Mucosa of rectum (tissue), 2 donors: ENCODE measurements around the gene PLEKHA7.

ENCODE experiments used
- H3K27ac ChIP-seq, 2 donors: one replicate each; pipeline ENCODE4 v1.7.0; 2013; ENCODE audit warnings: inconsistent platforms in 2 of 2, low read depth in 2 of 2, low read length in 2 of 2
- H3K27me3 ChIP-seq, 2 donors: one replicate each; pipeline ENCODE4 v1.7.0; 2013; ENCODE audit warnings: low read length in 2 of 2; ENCODE audit not compliant: control insufficient read depth in 2 of 2, insufficient read depth in 2 of 2
- H3K36me3 ChIP-seq, 2 donors: one replicate each; pipeline ENCODE4 v1.7.0; 2013; ENCODE audit warnings: low read length in 2 of 2; ENCODE audit not compliant: control insufficient read depth in 2 of 2, insufficient read depth in 2 of 2
- H3K4me1 ChIP-seq, 2 donors: one replicate each; pipeline ENCODE4 v1.7.0; 2013; ENCODE audit warnings: low read length in 2 of 2, mild to moderate bottlenecking in 1 of 2; ENCODE audit not compliant: control insufficient read depth in 2 of 2, insufficient read depth in 2 of 2
- H3K4me3 ChIP-seq, 2 donors: one replicate each; pipeline ENCODE4 v1.7.0; 2013; ENCODE audit warnings: low read length in 2 of 2
- H3K9ac ChIP-seq, 2 donors: one replicate each; pipeline ENCODE4 v1.7.0; 2013; ENCODE audit warnings: low read length in 2 of 2, low read depth in 1 of 2, mild to moderate bottlenecking in 1 of 2
- H3K9me3 ChIP-seq, 2 donors: one replicate each; pipeline ENCODE4 v1.7.0; 2013; ENCODE audit warnings: low read length in 2 of 2; ENCODE audit not compliant: control insufficient read depth in 2 of 2
- donor health status: healthy.
- donor health status: Normal muscosa, but diverticular disease.

Gene PLEKHA7

GRCh38 chr11:16780698-16781550 is 233.3 kb downstream of the PLEKHA7 start:
- no peaks in the 10 kb centered on the region for H3K9me3 ChIP-seq
- H3K27ac ChIP-seq: no peak overlapping the region
- no peak overlapping the region for H3K9ac ChIP-seq
- H3K4me1 ChIP-seq: peaks cover 2 to 8% of the 10 kb centered on the region in 2 donors
- peaks cover 3 to 24% of the 10 kb centered on the region in 2 donors for H3K36me3 ChIP-seq
- no peaks in the 10 kb centered on the region for H3K27me3 ChIP-seq
- H3K4me3 ChIP-seq: no peak overlapping the region

GRCh38 chr11:16780146-16780545 is 234.1 kb downstream of the PLEKHA7 start:
- peaks cover 2 to 6% of the 10 kb centered on the region in 2 donors for H3K4me1 ChIP-seq
- no peaks in the 10 kb centered on the region for H3K9me3 ChIP-seq

GRCh38 chr11:16779436-16779835 is 234.8 kb downstream of the PLEKHA7 start:
- Histone ChIP-seq H3K9me3 (no peaks in the 10 kb centered on the region), H3K4me1 (peaks cover 2 to 6% of the 10 kb centered on the region in 2 donors), H3K9ac (no peak overlapping the region), H3K36me3 (peaks cover 2 to 24% of the 10 kb centered on the region in 2 donors), H3K4me3 (no peak overlapping the region), H3K27me3 (no peaks in the 10 kb centered on the region), H3K27ac (no peak overlapping the region)

More at GRCh38 chr11:16780146-16780545, 234.1 kb downstream of the PLEKHA7 start:
- peaks cover 2 to 24% of the 10 kb centered on the region in 2 donors for H3K36me3 ChIP-seq
- no peaks in the 10 kb centered on the region for H3K27me3 ChIP-seq
- H3K27ac ChIP-seq: no peak overlapping the region
- no peak overlapping the region for H3K4me3 ChIP-seq
- no peak overlapping the region for H3K9ac ChIP-seq

- peaks cover 2 to 24% of the 10 kb centered on the region in 2 donors for H3K36me3 ChIP-seq
- H3K9me3 ChIP-seq: no peaks in the 10 kb centered on the region
- H3K27ac ChIP-seq: no peak overlapping the region
- H3K27me3 ChIP-seq: no peaks in the 10 kb centered on the region
- H3K4me3 ChIP-seq: no peak overlapping the region
- peaks cover 2 to 6% of the 10 kb centered on the region in 2 donors for H3K4me1 ChIP-seq
- H3K9ac ChIP-seq: no peak overlapping the region
Measured at GRCh38 chr11:16778876-16779275, 235.3 kb downstream of the PLEKHA7 start.

- peaks cover 2 to 21% of the 10 kb centered on the region in 2 donors for H3K36me3 ChIP-seq
- no peak overlapping the region for H3K9ac ChIP-seq
- H3K4me1 ChIP-seq: peaks cover 2 to 6% of the 10 kb centered on the region in 2 donors
- no peak overlapping the region for H3K4me3 ChIP-seq
- no peaks in the 10 kb centered on the region for H3K9me3 ChIP-seq
- no peaks in the 10 kb centered on the region for H3K27me3 ChIP-seq
- H3K27ac ChIP-seq: no peak overlapping the region
Measured at GRCh38 chr11:16778286-16778685, 235.9 kb downstream of the PLEKHA7 start.

- Histone ChIP-seq H3K27ac (no peak overlapping the region), H3K9ac (no peak overlapping the region), H3K36me3 (peaks cover 2 to 15% of the 10 kb centered on the region in 2 donors), H3K27me3 (no peaks in the 10 kb centered on the region), H3K4me3 (no peak overlapping the region), H3K9me3 (no peaks in the 10 kb centered on the region), H3K4me1 (peaks cover 2 to 6% of the 10 kb centered on the region in 2 donors)
Measured at GRCh38 chr11:16777613-16777975, 236.6 kb downstream of the PLEKHA7 start.

- H3K4me3 ChIP-seq: no peak overlapping the region
- no peak overlapping the region for H3K9ac ChIP-seq
- H3K27ac ChIP-seq: no peak overlapping the region
- H3K36me3 ChIP-seq: peaks cover 0 to 12% of the 10 kb centered on the region in 2 donors
- H3K27me3 ChIP-seq: no peaks in the 10 kb centered on the region
- H3K9me3 ChIP-seq: no peaks in the 10 kb centered on the region
- peaks cover 2 to 6% of the 10 kb centered on the region in 2 donors for H3K4me1 ChIP-seq
Measured at GRCh38 chr11:16776711-16777612, 237.3 kb downstream of the PLEKHA7 start.

GRCh38 chr11:16775614-16776283 is 238.5 kb downstream of the PLEKHA7 start:
- Histone ChIP-seq H3K27ac (no peak overlapping the region), H3K36me3 (peaks cover 0 to 12% of the 10 kb centered on the region in 2 donors), H3K9me3 (no peaks in the 10 kb centered on the region), H3K9ac (no peak overlapping the region), H3K4me1 (peaks cover 2 to 6% of the 10 kb centered on the region in 2 donors), H3K4me3 (no peak overlapping the region), H3K27me3 (no peaks in the 10 kb centered on the region)

- Histone ChIP-seq H3K4me3 (no peak overlapping the region), H3K36me3 (peaks cover 0 to 12% of the 10 kb centered on the region in 2 donors), H3K9ac (no peak overlapping the region), H3K4me1 (peaks cover 2 to 6% of the 10 kb centered on the region in 2 donors), H3K9me3 (no peaks in the 10 kb centered on the region), H3K27me3 (no peaks in the 10 kb centered on the region), H3K27ac (no peak overlapping the region)
Measured at GRCh38 chr11:16774936-16775613, 239.1 kb downstream of the PLEKHA7 start.
